NK-92 treated with Interleukin-12 subunit alpha and Interleukin-12 subunit beta, amount 100 ng/mL, for 24 hours (cell line): ENCODE data around the gene PXYLP1.
"Not testable (repeated sequence)": the region's sequence is repeated elsewhere in the genome, so short reads cannot be mapped to it uniquely, and the experiment has no call there.

ENCODE experiments used
- DNase-seq: peaks from one replicate; lab custom pipeline; 2025; lab: John Stamatoyannopoulos, UW

PXYLP1 gene

DNA sequence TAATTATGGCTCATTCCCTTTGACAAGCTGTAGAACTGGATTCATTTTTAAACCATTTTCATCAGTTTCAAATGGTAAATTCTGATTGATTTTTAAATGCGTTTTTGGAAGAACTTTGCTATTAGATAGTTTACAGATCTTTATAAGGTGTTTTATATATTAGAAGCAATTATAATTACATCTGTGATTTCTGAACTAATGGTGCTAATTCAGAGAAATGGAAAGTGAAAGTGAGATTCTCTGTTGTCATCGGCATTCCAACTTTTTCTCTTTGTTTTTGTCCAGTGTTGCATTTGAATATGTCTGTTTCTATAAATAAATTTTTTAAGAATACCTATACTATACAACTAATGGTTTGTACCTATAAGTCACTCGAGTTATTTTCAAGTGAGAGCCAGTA is 62.7 kb downstream of the PXYLP1 start:
- no peak for DNase-seq

DNA sequence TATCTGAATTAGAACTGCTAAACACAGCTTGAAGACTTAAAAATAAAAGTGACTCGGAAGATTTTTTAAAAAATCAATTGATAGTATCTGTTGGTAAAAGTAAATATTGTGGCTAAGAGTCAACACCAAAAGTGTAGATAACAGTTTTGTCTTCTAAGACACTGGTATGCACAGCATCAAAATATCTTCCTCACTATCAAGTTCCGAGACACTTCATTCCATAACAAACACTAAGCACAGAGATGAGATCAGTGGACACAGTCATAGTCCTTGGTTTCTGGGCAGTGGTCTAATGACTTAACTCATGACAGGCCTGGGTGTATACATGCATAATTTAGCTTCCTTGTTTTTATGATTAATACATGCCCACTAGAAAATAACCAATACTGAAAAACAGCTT is 63.2 kb downstream of the PXYLP1 start:
- no peak for DNase-seq

DNA sequence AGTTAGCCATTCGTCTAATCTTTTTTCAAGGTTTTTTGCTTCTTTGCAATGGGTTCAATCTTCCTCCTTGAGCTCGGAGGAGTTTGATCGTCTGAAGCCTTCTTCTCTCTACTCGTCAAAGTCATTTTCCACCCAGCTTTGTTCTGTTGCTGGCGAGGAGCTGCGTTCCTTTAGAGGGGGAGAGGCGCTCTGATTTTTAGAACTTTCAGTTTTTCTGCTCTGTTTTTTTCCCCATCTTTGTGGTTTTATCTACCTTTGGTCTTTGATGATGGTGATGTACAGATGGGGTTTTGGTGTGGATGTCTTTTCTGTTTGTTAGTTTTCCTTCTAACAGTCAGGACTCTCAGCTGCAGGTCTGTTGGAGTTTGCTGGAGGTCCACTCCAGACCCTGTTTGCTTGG is 68.8 kb downstream of the PXYLP1 start:
- not testable (repeated sequence) for DNase-seq

DNA sequence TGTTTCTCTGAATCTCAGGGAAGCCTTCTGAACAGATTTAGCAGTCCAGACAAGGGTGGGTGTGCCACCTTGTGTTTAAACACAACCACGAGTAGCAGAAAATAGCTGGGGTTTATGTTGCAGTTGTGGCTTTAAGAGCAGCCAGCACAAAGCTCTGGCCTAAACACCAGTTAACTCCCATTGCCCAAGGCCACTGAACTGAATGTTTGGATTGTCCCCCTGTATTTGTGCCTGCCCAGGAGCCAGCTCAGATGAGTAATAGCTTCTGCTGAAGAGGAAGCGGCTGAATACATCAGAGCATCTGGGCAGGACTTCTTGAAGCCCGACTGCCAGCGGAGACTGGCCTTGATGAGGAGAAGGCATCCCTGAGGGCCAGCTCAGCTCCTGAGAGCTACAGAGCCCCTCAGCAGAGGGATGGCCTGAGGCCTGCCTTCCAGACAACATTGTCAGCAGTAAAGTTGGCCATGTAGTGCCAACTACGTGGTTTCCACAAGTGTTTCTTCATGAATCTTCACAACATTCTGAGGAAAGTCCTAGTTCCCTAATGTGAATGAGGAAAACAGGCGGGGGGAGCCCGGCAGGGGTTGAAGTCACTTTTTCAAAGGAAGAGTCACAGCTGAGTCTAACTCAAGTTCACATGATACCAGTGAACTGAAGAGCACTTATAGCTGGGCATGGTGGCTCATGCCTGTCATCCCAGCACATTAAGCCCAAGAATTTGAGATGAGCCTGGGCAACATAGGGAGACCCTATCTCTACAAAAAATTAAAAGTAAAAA is 70.9 kb downstream of the PXYLP1 start:
- DNase-seq = no peak

DNA sequence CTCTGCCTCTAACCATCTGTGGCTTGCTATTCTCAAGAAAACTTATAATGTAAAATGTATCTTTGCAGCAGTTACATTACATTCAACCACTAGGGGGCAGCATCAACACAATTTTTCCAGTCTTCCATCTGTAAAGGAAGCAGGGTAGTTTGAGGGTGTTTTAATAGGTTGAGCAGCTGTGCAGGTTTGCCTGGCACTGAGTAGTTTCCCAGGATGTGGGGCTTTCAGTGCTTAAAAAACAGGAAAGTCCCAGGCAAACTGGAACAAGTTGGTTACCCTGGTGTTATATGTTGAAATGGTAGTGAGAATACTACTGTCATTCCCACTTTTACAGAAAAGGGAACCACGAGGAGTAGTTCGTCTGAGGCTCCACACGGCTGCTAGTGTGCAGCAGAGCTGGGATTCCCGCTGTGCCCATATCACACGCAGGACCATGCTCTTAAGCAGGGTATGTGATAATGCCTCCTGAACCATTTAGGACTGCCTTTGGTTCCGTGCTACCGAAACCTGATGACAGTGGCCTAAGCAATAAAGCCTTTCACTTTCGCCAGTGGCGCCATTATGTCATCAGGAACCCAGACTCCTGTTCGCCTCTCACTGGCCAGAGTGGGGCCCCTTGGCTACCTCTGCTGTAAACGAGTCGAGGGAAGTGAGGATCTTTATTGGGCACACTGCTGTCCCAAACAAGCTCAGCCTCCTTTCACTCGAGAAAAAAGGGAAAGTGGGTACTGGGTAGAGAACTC is 72.0 kb downstream of the PXYLP1 start:
- DNase-seq = peak; percentile 13

DNA sequence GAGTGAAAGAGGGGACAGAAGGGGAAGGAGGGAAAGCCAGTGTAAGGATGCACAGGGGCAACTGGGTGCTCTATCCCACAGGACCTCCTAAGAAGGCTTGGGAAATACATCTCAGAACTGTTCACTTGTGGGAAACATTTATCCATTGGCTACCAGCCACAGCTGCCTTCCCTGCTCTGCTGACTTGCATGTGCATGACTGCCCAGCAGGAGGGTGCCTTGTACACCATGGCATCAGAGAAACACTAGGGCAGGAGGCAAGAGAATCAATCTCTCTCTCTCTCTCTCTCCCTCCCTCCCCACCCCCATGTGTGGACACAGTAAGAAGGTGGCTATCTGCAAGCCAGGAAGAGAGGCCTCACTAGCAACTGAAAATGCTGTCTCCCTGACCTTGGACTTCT is 73.8 kb downstream of the PXYLP1 start:
- DNase-seq = no peak

DNA sequence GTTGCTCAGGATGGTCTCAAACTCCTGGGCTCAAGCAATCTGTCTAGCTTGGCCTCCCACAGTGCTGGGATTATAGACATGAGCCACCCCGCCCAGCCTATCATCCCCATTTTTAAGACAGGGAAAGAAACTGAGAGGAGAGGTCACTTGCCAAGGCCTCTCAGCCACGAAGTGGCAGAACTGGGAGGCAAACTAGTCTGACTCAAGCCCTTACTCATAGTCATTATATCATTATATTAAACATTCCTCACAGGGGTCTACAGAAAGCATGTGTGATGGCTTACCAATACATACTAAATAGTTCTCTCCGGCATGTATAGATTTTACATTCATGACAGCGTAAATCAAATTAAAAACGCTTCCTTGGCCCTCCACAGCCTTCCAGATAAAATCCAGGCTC is 74.7 kb downstream of the PXYLP1 start:
- DNase-seq = no peak

DNA sequence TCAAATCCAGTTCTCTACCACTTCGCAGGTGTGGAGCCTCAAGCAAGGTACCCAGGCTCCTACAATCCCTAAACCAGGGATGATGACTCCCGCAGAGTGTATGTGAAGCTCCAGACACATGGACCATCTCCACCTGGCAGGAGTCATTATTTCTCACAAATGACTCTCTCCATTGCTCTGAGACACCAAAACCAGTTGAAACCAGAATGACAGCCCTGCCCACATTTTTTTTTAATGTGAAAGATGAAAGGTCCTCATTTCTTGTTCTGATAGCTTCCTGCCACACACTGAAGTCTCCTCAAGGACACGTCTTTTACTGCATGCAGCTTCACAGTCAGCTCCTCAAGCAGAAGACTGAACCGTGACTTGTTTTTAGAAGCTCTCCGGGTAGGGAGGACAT is 75.3 kb downstream of the PXYLP1 start:
- no peak for DNase-seq

DNA sequence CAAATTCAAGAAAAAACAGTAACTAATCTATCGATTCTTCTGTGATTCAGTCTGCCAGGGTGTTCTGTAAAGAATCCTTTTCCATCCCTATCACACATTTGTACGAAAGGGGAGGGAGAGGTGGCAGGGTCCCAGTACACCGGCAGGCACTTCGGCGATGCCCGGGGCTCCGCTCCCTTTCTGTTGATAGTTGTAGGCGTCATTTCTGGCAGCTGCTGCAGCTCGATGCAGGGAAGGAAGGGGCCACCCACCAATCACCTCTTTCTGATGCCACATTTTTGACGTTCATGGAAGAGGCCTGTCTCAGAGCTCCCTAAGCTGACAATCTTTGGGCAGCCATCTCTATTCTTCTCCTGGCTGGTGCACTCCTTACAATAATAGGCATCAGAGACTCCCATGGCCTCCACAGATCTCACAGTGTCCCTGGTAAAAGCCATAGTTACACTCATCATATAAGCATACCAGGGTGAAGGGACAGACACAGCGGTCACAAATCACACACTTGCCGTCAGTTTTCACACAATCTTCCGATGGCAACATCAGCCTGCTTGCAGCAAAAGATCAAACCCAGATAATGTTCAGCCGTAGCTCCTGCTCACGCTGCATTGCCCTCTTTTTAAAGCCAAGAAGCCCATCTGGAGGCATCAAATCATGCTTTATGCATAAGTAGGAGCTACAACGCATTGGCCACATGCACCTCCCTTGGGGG is 75.9 kb downstream of the PXYLP1 start:
- no peak for DNase-seq

DNA sequence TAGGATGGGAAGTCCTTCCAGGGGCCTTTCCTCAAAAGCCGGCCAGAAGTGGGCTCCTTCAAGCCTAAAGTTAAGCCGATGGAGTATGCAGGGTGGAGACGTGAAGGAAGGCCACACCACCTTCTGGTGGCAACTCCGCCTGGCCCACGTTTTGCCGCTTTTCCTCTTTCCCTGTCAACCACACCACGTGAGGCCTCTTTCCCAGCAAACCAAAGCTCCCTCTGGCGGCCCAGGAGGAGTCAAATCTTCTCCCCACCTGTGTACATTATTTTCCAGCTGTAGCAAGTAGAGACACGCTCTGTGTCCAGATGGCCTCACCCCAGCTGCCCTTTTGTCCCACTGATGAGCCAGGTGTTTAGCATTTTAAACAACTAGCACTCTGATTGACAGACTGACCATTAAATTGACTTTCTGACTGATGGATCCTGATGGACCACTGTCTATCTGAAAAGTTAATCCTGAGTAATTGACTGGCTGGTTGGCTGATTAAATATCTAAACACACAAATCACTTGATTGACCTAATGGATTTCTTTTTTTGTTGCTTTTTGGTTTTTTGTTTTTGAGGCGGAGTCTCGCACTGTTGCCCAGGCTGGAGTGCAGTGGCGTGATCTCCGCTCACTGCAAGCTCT is 77.1 kb downstream of the PXYLP1 start:
- no peak for DNase-seq

DNA sequence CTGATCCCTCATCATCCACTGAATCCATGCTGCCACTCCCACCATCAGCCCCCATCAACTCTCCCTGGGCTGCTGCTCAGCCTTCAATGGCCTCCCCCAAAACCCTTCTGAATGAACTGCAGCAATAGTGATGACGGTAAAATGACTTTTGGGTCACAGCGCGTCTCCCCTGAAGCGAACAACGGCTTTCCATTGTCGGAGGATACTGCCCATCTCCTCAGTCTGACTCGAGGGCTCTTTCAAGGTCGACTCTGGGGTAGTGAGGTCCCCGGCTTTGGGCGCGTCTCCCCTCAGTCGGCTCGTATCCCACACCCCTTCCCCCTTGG is 79.5 kb downstream of the PXYLP1 start:
- no peak for DNase-seq

DNA sequence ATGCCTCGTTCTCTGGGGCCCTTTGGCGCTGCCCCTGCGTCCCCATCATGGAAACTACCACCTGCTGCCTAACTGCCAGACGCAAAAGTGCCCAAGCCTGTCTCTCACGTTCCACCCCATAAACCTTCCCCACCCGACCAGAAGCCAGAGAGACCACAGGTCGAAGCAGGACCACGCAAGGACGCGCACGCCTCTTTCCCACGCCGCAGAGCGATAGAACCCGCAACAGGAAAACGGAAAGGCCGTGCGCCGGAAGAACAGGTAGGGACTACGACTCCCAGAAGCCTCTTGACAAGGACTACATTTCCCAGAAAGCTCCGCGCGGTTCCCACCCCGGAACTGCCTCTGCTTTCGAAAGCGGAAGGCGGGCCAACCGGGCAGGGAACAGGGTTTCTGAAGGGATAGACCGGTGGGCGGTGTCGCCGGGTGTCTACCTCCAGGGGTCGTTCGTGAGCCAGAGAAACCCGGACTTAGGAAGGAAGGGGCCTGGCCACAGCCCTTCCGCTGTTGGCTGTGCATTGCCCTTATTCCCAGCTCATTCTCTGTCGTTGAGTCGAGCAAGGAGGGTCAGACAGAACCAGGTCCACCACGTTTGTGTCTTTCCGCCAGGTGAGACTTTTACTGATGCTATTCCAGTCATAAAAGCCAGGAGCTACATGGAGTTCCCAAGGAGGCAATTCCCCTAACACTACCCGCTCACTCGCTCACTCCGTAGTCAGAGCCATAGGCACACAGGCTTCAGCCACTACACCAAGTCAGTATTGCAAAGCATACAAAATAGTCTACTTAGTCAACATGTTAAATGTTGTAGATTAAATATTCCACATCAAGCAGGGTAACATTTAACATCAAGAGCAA is 80.1 kb downstream of the PXYLP1 start:
- peak; percentile 98 for DNase-seq

DNA sequence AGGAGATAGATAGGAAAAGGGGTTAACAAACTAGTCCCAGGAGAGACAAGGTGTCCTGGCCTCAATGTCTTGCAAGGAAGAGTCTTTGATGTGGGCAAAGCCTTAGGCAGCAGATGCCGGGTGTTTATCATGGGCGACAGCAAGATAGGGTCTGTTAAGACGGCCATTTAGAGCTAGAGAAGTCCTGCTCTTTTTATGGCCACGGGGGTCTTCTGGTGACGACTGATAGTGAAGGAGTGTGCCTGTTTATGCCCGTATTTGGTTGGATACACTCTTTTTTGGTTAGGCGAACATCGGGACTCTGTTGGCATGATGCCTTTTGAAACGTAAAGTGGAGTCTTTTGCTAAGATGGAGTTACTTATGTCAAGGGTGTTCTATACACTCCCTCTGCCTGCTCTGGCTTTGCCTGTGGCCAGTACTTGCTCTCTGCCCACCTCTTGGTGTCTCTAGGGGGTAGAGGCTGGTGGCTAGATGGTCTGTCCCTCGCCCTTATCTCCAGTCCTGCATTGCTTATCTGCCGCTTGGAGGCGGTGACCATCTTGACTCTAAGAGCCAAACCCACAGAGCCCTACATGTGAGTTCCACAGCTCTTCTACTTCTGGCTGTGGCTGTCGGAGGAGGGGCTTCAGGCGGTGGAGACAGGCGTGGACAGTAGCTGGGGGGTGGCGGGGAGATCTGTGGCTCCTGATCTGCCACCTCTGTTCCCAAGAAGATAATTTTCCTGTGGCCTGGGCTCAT is 80.9 kb downstream of the PXYLP1 start:
- DNase-seq = no peak

DNA sequence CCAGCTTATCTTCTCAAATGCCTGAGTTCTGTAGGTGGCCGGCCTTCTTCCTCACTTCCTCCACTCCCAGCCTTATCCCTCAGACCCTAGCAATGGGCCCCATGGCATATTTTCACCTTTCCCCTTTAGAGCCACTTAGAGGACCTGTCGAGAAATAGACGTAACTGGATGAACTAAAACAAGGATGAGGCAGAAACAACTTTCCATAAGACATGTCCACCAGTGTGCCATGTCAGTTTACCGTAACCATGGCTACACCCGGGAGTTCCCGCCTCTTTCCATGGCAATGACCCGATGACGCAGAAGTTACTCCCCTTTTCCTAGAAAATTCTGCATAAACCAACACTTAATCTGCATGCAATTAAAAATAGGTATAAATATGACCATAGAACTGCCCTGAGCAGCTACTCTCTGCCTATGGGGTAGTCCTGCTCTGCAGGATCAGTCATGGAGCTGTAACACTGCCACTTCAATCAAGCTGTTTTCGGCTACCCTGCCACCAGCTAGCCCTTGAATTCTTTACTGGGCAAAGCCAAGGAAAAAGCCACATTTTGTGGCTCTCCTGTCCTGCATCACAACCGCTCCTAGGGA is 81.6 kb downstream of the PXYLP1 start:
- DNase-seq = no peak

DNA sequence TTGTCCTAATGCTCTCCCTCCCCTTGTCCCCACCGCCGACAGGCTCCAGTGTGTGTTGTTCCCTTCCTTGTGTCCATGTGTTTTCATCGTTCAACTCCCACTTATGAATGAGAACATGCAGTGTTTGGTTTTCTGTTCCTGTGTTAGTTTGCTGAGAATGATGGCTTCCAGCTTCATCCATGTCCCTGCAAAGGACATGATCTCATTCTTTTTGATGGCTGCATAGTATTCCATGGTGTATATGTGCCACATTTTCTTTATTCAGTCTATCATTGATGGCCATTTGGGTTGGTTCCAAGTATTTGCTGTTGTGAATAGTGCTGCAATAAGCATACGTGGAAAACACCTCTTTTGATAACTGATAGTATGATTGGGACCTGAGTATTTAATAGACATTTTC is 82.8 kb downstream of the PXYLP1 start:
- DNase-seq = not testable (repeated sequence)

DNA sequence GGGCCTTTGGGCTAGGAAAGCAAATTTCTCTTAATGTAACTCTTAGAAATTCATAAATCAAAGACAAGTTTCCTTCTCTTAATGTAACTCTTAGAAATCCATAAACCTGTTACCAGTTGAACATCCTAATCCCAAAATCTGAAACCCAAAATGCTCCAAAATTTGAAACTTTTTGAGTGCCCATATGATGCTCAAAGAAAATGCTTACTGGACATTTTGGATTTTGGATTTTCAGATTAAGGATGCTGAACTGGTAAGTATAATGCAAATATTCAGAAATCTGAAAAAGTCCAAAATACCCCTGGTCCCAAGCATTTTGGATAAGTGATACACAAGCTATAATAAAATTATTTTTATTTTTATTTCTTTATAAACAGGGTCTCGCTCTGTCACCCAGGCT is 85.2 kb downstream of the PXYLP1 start:
- DNase-seq = no peak

DNA sequence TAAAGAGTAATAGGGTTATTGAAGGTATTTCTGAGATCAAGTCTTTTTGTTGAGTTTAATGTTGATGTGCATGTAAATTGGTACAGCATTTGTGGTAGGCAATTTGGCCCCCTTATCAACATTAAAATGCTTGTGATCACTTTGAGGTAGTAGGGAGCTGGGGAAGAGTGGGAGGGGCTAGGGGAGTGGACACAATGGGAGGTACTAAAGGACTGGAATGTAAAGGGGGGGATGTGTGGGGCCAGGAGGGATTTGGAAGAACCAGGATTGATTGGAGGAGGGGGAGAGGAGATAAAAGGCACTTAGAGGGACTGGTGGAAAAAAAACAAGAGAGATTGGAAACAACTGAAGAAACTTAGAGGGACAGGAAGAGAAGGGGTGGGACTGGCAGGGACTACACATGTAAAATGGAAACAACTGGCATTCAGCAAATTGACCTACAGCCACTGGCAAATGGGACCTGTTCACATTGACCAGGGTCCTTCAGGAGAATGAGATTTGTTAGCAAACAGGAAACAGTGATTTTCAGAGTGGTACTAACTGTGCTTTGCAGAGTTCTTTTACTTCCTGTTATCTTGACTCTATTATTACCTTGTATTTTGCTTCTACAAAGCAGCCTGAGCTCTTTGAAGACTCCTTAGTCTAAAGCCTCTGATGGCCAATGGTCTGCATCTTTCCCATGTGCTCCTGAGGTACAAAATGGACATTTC is 88.9 kb downstream of the PXYLP1 start:
- no peak for DNase-seq

DNA sequence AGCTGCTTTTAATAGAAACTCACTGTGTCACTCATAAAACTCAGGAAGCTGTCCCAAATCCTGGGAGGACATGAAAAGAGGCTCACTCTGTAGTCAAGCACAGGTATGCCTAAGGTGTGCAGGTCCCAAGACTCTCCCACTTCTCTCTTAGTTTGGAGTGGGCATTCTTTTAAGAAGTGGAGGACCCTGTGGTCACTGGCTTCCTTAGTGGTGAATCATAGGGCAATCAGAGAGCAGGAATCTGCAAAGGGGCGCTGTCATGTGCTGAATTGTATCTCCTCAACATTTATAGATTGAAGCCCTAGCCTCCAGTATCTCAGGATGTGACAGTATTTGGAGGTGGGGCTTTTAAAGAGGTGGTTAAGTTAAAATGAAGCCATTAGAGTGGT is 89.5 kb downstream of the PXYLP1 start:
- DNase-seq = no peak

DNA sequence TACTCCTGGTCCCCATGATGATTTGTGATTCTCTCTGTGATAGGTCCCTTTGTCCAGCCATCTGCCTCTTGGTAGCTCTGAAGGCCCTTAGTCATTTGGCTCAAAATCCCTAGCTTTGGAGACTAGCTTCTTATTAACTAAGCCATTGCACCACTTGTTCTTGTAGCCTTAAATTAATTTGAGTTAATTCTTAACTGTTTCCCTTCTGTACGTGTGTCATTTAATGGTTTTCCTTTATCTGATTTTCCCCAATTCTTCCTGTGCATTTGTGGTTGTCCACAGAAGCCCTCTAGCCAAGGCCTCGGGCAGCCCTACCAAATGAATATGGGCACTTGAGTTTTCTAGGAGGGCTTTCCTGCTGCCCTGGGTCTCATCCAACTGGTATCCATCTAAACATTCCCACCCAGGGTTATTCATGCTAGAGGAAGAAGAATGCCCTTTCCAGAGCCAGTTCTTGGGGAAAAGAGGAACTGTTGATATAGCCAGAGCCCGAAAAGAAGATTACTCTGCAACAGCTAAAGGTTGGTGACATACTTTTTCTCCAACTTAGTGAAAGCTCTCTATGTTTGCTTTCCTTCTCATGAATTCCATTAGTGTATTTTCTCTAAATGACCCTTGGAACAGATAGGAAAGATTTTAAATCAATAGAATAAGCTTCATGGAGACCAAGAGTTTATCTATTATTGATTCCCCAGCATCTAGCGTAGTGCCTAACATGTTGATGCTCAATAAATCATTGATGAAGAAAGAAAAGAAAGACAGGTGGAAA is 92.5 kb downstream of the PXYLP1 start:
- DNase-seq = no peak
